ENCODE results near the gene EDDM3A.

GRCh38 chr14:20775901-20776300, 30.2 kb downstream of the EDDM3A start:
- TF ChIP-seq CTCF (IDR thresholded peaks at IDR 0.05), result no peak
- no peak for TF ChIP-seq POLR2A (IDR thresholded peaks at IDR 0.05)
